H9 (cell line): ENCODE results near the gene PACSIN2. TPM values are rescaled to one million over a fixed set of nuclear protein-coding genes. Genes with fewer than 3 reads are reported as not detected.

Source experiments
- DNase-seq: peaks from one replicate; pipeline ENCODE4 v3.0.0-alpha.2; 2017
- H2AFZ ChIP-seq: one replicate; pipeline ENCODE4 v1.6.1; 2013; ENCODE audit warnings: mild to moderate bottlenecking, low read length, control low read depth, moderate library complexity
- H2AK5ac ChIP-seq: 2 replicates; pipeline ENCODE4 v1.6.1; 2013; ENCODE audit warnings: low read length, control low read depth, mixed read lengths; ENCODE audit not compliant: insufficient read length
- H2BK120ac ChIP-seq: one replicate; pipeline ENCODE4 v1.6.1; 2013; ENCODE audit warnings: low read depth, mild to moderate bottlenecking, low read length, control low read depth, inconsistent platforms; ENCODE audit not compliant: poor library complexity, severe bottlenecking
- H2BK12ac ChIP-seq: 2 replicates; pipeline ENCODE4 v1.6.1; 2013; ENCODE audit warnings: low read length, control low read depth, mixed read lengths, low read depth; ENCODE audit not compliant: insufficient read length
- H2BK15ac ChIP-seq: 2 replicates; pipeline ENCODE4 v1.6.1; 2013; ENCODE audit warnings: low read depth, low read length, control low read depth
- H2BK20ac ChIP-seq: one replicate; pipeline ENCODE4 v1.6.1; 2013; ENCODE audit warnings: low read depth, mild to moderate bottlenecking, low read length, control low read depth, inconsistent platforms; ENCODE audit not compliant: poor library complexity, severe bottlenecking
- H2BK5ac ChIP-seq: 2 replicates; pipeline ENCODE4 v1.6.1; 2013; ENCODE audit warnings: low read length, control low read depth, mixed read lengths; ENCODE audit not compliant: insufficient read length
- H3K14ac ChIP-seq: 2 replicates; pipeline ENCODE4 v1.6.1; 2013; ENCODE audit warnings: low read length, control low read depth; ENCODE audit not compliant: insufficient read depth
- H3K18ac ChIP-seq: 2 replicates; pipeline ENCODE4 v1.6.1; 2013; ENCODE audit warnings: low read depth, mild to moderate bottlenecking, mixed read lengths, low read length, control low read depth; ENCODE audit not compliant: insufficient read length
- H3K23ac ChIP-seq: 2 replicates; pipeline ENCODE4 v1.6.1; 2013; ENCODE audit warnings: low read length, control low read depth, mixed read lengths, low read depth; ENCODE audit not compliant: insufficient read length
- H3K23me2 ChIP-seq: 2 replicates; pipeline ENCODE4 v1.6.1; 2013; ENCODE audit warnings: low read depth, mild to moderate bottlenecking, mixed read lengths, low read length, control low read depth; ENCODE audit not compliant: insufficient read length, poor library complexity, severe bottlenecking
- H3K27ac ChIP-seq: 2 replicates; pipeline ENCODE4 v1.5.1; 2013; ENCODE audit warnings: low read length, control low read depth, mixed read lengths, low read depth; ENCODE audit not compliant: insufficient read length
- H3K27me3 ChIP-seq: 2 replicates; pipeline ENCODE4 v1.6.1; 2013; ENCODE audit warnings: low read length, control low read depth, inconsistent platforms; ENCODE audit not compliant: insufficient read depth
- H3K4ac ChIP-seq: 2 replicates; pipeline ENCODE4 v1.6.1; 2013; ENCODE audit warnings: low read depth, mild to moderate bottlenecking, control low read depth, inconsistent platforms, low read length, moderate library complexity
- H3K4me1 ChIP-seq: 2 replicates; pipeline ENCODE4 v1.6.1; 2013; ENCODE audit warnings: low read length, control low read depth, inconsistent platforms; ENCODE audit not compliant: insufficient read depth
- H3K4me2 ChIP-seq: 2 replicates; pipeline ENCODE4 v1.6.1; 2013; ENCODE audit warnings: low read length, control low read depth, mixed read lengths; ENCODE audit not compliant: insufficient read length, insufficient read depth
- H3K56ac ChIP-seq: 2 replicates; pipeline ENCODE4 v1.6.1; 2013; ENCODE audit warnings: low read depth, mild to moderate bottlenecking, mixed read lengths, low read length, control low read depth; ENCODE audit not compliant: insufficient read length
- H3K79me1 ChIP-seq: 2 replicates; pipeline ENCODE4 v1.6.1; 2013; ENCODE audit warnings: low read depth, mild to moderate bottlenecking, moderate library complexity, low read length, control low read depth, inconsistent platforms; ENCODE audit not compliant: insufficient read depth, poor library complexity, severe bottlenecking
- H3K79me2 ChIP-seq: 2 replicates; pipeline ENCODE4 v1.6.1; 2013; ENCODE audit warnings: low read length, control low read depth, inconsistent platforms; ENCODE audit not compliant: insufficient read depth
- H3K9ac ChIP-seq: 2 replicates; pipeline ENCODE4 v1.6.1; 2013; ENCODE audit warnings: low read length, control low read depth, mixed read lengths; ENCODE audit not compliant: insufficient read length; ENCODE audit errors: extremely low read depth
- H3K9me3 ChIP-seq: one replicate; pipeline ENCODE4 v1.6.1; 2013; ENCODE audit warnings: low read depth, low read length, inconsistent platforms; ENCODE audit not compliant: control insufficient read depth
- H3T11ph ChIP-seq: one replicate; pipeline ENCODE4 v1.6.1; 2013; ENCODE audit warnings: mild to moderate bottlenecking, low read length, control low read depth, inconsistent platforms
- H4K20me1 ChIP-seq: one replicate; pipeline ENCODE4 v1.6.1; 2013; ENCODE audit not compliant: control insufficient read depth, insufficient read length, insufficient read depth
- H4K5ac ChIP-seq: 2 replicates; pipeline ENCODE4 v1.6.1; 2013; ENCODE audit warnings: low read depth, mild to moderate bottlenecking, mixed read lengths, low read length, control low read depth; ENCODE audit not compliant: insufficient read length
- H4K8ac ChIP-seq: replicated peaks from 2 replicates; pipeline ENCODE4 v1.6.1; 2013; ENCODE audit warnings: low read length, control low read depth, mixed read lengths, low read depth; ENCODE audit not compliant: insufficient read length
- H4K91ac ChIP-seq: 2 replicates; pipeline ENCODE4 v1.6.1; 2013; ENCODE audit warnings: low read depth, mild to moderate bottlenecking, moderate library complexity, mixed read lengths, low read length, control low read depth; ENCODE audit not compliant: insufficient read length
- H3K27ac Mint-ChIP-seq, 3 experiments: 2 replicates in 2 of 3; 3 replicates in 1 of 3; pipeline ENCODE4 v1.8.0; 2020 to 2021; ENCODE audit warnings: mixed read lengths in 3 of 3, mild to moderate bottlenecking in 1 of 3, moderate library complexity in 1 of 3
- H3K27me3 Mint-ChIP-seq: 2 replicates; pipeline ENCODE4 v1.8.0; 2021; ENCODE audit warnings: low read depth, mild to moderate bottlenecking, moderate library complexity, mixed read lengths
- H3K36me3 Mint-ChIP-seq, 3 experiments: 2 replicates in 2 of 3; 3 replicates in 1 of 3; pipeline ENCODE4 v1.8.0; 2020 to 2021; ENCODE audit warnings: low read depth in 3 of 3, mixed read lengths in 3 of 3; ENCODE audit not compliant: insufficient read depth in 1 of 3
- H3K4me1 Mint-ChIP-seq, 2 experiments: 2 replicates each; pipeline ENCODE4 v1.8.0; 2020; ENCODE audit warnings: mixed read lengths in 2 of 2
- H3K4me3 Mint-ChIP-seq, 2 experiments: 2 replicates in 1 of 2; 3 replicates in 1 of 2; pipeline ENCODE4 v1.8.0; 2020 to 2021; ENCODE audit warnings: mild to moderate bottlenecking in 2 of 2, mixed read lengths in 2 of 2, moderate library complexity in 1 of 2
- H3K9me3 Mint-ChIP-seq, 2 experiments: 2 replicates in 1 of 2; 3 replicates in 1 of 2; pipeline ENCODE4 v1.8.0; 2020; ENCODE audit warnings: mild to moderate bottlenecking in 2 of 2, mixed read lengths in 2 of 2, moderate library complexity in 1 of 2
- WGBS: extraction: QIAGEN DNeasy Blood & Tissue Kit; methylation state at CpG from one replicate; pipeline ENCODE4 v1.1.7; 2013; ENCODE audit warnings: missing lambda C conversion rate, low lambda C conversion rate, mixed read lengths; ENCODE audit not compliant: insufficient read length; ENCODE audit errors: extremely low coverage; 5-methylcytosine and 5-hydroxymethylcytosine counted together
- total RNA-seq: library from RNA; stranded (reverse); gene quantifications from 2 replicates; pipeline ENCODE4 v1.2.1, GENCODE V29; 2021
- TF ChIP-seq, protein P1 (sequence below): fragments of 200-600 bp; sonication (generic); conservative IDR thresholded peaks from 3 replicates; pipeline ENCODE4 v1.8.0; 2021; ENCODE audit warnings: antibody characterized with exemption, mild to moderate bottlenecking

PACSIN2 gene
- total RNA-seq, 1 experiment from 2014 or later, result 62.3 TPM

DNA sequence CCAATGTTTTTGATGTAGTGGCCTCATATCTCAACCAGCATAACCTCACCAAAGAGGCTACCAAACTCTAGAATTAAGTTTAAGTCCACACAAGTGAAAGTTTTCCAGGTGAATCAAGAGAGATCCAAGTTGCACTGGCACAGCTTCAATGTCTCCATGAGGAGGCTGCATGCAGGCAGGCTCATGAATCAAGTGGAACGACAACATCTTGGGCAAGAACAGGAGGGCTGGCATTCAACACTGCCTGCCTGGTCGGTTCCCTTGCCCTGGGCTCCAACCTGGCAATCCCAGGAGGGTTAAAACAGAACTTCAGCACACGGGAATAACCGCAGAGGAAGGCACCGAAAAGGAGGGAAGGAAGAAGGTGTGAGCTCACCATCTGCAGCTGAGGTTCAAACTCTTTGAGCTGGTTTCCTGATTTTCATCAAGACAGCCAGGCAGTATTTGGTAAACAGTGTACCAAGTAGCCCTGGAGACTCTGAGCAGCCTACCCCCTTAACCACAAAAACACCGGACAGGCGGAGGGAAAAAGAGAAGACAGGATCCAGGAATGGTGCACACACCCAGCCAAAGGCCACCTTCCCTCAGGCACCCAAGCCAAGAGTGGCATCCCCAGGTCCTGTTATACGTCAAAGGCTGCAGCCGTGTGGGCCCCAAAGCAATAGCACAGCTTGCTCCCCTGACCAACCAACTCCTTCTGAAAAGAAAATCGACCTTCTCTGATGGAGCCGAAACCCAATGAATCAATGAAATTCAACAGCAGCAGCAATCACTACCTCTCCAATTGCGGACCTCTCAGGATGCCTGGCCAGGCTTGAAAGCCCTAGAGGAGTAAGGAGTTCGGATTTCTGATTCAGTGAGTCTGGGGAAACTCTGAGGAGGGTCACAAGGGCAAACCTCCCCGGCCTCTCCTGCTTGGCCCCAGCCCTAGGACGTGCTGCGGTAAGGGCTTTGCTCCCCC, 1.3 kb downstream of the PACSIN2 start:
- H3K18ac ChIP-seq, result no peak overlapping the region
- H3K79me2 ChIP-seq, result peaks cover 32% of the 10 kb centered on the region; the same call in 1 of the 2 replicates
- WGBS, result no CpG with 5 or more reads among the region's 16 CpGs
- no peak overlapping the region for H3K23ac ChIP-seq
- Mint-ChIP-seq H3K27me3 (peaks cover 9% of the 10 kb centered on the region), H3K4me3 (peak overlapping the region; percentile 96 to 99), H3K36me3 (peaks cover 2 to 7% (median 5%) of the 10 kb centered on the region in 3 experiments; a peak in 4 of 7 replicates), H3K4me1 (peaks cover 26 to 28% of the 10 kb centered on the region in 2 experiments), H3K9me3 (peaks cover 3% of the 10 kb centered on the region in 2 experiments; a peak in 3 of 5 replicates), H3K27ac (peak overlapping the region in 2 of 3 experiments; percentile 96 to 97; a peak in 4 of 7 replicates)
- H3K4me2 ChIP-seq, result peak overlapping the region; percentile 66
- H3K27ac ChIP-seq, result no peak overlapping the region
- H4K20me1 ChIP-seq, result no peaks in the 10 kb centered on the region
- no peak overlapping the region for H2BK5ac ChIP-seq
- no peaks in the 10 kb centered on the region for H3K79me1 ChIP-seq
- no peak overlapping the region for H3K14ac ChIP-seq
- H2BK15ac ChIP-seq, result 0 out of 2 replicates have a peak overlapping the region, but pooled peaks have one; percentile 9
- no peak overlapping the region for H4K91ac ChIP-seq
- H2AK5ac ChIP-seq, result no peak overlapping the region
- H3K27me3 ChIP-seq, result no peaks in the 10 kb centered on the region
- H3T11ph ChIP-seq, result no peak overlapping the region
- H4K5ac ChIP-seq, result no peak overlapping the region
- TF ChIP-seq, protein P1, sequence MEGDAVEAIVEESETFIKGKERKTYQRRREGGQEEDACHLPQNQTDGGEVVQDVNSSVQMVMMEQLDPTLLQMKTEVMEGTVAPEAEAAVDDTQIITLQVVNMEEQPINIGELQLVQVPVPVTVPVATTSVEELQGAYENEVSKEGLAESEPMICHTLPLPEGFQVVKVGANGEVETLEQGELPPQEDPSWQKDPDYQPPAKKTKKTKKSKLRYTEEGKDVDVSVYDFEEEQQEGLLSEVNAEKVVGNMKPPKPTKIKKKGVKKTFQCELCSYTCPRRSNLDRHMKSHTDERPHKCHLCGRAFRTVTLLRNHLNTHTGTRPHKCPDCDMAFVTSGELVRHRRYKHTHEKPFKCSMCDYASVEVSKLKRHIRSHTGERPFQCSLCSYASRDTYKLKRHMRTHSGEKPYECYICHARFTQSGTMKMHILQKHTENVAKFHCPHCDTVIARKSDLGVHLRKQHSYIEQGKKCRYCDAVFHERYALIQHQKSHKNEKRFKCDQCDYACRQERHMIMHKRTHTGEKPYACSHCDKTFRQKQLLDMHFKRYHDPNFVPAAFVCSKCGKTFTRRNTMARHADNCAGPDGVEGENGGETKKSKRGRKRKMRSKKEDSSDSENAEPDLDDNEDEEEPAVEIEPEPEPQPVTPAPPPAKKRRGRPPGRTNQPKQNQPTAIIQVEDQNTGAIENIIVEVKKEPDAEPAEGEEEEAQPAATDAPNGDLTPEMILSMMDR, result no peak
- peaks cover 8% of the 10 kb centered on the region; the same call in 1 of the 2 replicates for H3K4me1 ChIP-seq
- H4K8ac ChIP-seq, result no peak overlapping the region
- no peak overlapping the region for H2AFZ ChIP-seq
- peak overlapping the region; percentile 53 for H3K9ac ChIP-seq
- no peak overlapping the region for H3K56ac ChIP-seq
- H3K23me2 ChIP-seq, result peaks cover 9% of the 10 kb centered on the region
- no peak overlapping the region for H2BK120ac ChIP-seq
- no peak overlapping the region for H3K4ac ChIP-seq
- no peak overlapping the region for H2BK12ac ChIP-seq
- no peak overlapping the region for H2BK20ac ChIP-seq
- no peak for DNase-seq
- no peaks in the 10 kb centered on the region for H3K9me3 ChIP-seq
